Loucy (cell line): ENCODE data around the gene OR2D3.

Source experiments
- EZH2phosphoT487 ChIP-seq: fragments of 200-600 bp; IDR thresholded peaks from 2 replicates; pipeline ENCODE4 v1.6.1; 2018; ENCODE audit warnings: antibody characterized with exemption, mild to moderate bottlenecking, moderate library complexity, borderline replicate concordance
- TF ChIP-seq, protein P1 (sequence below): fragments of 200-600 bp; sonication (generic); conservative IDR thresholded peaks from 2 replicates; pipeline ENCODE4 v1.5.1; 2014; ENCODE audit warnings: mild to moderate bottlenecking, antibody characterized with exemption, low read length

DNA sequence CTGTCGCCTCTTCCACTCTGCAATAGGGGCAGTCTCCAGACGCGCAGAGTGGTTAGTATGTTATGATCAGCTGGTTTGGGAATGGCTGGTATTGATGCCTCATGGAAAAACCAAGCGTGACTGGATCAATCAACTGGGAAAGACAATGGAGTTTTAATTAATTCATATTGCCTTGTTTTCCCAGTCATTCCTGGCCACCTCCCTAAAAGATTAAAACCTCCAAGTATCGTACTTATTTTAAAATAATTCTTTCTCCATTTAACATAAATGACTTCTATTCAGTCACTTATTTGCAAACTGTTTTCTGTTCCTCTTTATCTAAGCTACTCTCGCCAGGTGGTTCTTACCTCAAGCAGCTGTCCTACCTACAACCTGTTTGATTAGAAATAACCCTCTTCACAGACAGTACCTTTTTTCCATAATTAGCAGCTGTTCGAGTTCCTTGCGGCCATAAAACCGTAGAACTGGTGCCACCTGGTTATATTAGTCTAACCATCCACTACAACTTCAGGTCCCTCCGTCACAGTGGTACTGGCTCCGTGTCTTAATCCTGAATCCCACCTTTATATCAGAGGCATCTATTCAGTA lies 6.3 kb downstream of the OR2D3 start:
- TF ChIP-seq EZH2phosphoT487, result no peak
- TF ChIP-seq, protein P1, sequence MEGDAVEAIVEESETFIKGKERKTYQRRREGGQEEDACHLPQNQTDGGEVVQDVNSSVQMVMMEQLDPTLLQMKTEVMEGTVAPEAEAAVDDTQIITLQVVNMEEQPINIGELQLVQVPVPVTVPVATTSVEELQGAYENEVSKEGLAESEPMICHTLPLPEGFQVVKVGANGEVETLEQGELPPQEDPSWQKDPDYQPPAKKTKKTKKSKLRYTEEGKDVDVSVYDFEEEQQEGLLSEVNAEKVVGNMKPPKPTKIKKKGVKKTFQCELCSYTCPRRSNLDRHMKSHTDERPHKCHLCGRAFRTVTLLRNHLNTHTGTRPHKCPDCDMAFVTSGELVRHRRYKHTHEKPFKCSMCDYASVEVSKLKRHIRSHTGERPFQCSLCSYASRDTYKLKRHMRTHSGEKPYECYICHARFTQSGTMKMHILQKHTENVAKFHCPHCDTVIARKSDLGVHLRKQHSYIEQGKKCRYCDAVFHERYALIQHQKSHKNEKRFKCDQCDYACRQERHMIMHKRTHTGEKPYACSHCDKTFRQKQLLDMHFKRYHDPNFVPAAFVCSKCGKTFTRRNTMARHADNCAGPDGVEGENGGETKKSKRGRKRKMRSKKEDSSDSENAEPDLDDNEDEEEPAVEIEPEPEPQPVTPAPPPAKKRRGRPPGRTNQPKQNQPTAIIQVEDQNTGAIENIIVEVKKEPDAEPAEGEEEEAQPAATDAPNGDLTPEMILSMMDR, result no peak
